GM12872 (cell line): ENCODE data around the gene AHSG.

Experiments
- TF ChIP-seq, protein P1 (sequence below): IDR thresholded peaks from 3 replicates; pipeline ENCODE4 v1.5.1; 2011; ENCODE audit warnings: low read depth, mild to moderate bottlenecking, low read length, moderate library complexity; ENCODE audit not compliant: insufficient read depth

AHSG gene

DNA sequence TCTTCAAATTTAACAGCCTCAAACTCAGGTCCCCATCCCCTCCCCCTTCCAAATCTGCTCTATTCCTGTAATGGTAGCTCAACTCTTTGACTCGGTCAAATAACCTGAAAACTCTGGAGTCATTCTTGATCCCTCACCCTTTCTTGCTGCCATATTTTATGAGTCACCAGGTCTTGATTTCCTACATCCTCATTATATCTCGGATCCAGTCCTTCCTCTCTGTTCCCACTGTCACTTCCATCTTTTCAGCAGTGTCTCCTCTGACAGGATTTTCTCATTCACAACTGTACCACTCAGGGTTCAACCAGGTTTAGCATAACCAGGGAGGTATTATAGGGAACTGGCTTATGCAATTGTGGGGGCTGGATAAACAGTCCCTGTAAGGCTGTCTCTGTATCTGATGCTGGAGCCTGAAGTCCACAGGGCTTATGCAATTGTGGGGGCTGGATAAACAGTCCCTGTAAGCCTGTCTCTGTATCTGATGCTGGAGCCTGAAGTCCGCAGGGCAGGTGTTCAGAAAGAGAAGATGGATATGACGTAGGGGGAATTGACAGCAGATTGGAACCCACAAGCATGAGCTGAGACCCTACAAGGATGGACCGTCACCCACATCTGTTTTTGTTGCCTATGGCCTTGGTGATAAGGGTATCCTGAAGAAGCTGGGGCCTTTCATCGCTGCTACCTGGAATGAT is 18.2 kb downstream of the AHSG start:
- TF ChIP-seq, protein P1, sequence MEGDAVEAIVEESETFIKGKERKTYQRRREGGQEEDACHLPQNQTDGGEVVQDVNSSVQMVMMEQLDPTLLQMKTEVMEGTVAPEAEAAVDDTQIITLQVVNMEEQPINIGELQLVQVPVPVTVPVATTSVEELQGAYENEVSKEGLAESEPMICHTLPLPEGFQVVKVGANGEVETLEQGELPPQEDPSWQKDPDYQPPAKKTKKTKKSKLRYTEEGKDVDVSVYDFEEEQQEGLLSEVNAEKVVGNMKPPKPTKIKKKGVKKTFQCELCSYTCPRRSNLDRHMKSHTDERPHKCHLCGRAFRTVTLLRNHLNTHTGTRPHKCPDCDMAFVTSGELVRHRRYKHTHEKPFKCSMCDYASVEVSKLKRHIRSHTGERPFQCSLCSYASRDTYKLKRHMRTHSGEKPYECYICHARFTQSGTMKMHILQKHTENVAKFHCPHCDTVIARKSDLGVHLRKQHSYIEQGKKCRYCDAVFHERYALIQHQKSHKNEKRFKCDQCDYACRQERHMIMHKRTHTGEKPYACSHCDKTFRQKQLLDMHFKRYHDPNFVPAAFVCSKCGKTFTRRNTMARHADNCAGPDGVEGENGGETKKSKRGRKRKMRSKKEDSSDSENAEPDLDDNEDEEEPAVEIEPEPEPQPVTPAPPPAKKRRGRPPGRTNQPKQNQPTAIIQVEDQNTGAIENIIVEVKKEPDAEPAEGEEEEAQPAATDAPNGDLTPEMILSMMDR: no peak

DNA sequence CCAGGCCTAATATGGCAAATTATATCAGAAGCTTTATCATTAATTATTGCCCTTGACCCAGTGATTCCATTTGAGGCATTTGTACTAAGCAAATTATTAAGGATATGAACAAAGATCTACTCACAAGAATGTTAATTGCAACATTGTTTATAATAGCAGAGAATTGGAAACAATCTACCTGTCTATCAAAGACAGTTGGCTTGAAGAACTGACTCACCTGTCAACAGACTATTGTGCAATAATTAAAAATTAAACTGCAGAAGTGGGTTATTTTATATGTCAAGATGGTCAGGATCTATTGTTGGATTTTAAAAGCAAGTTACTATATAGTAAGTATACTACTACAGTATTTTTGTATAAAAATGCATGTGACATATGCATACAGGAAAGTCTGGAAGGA is 20.6 kb downstream of the AHSG start:
- TF ChIP-seq, protein P1: no peak

DNA sequence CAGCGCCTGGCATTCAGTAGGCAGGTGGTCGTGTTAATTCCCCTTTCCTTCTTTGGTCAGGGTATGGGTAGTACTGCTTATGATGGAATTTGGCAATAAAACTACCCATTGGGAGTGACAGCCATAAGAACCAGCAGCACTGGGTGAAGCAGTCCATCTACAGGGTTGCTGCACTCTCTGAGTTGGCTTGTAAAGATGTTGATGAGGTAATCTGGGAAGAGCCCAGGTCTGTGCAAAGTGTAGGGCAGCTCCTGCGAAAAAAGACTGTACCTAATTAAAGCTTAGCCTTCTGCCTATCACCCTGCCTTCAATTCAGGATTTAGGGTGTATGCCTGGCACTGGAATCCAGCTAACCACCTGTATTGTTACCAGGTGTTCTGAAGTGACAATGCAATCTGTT is 22.7 kb downstream of the AHSG start:
- TF ChIP-seq, protein P1: no peak

DNA sequence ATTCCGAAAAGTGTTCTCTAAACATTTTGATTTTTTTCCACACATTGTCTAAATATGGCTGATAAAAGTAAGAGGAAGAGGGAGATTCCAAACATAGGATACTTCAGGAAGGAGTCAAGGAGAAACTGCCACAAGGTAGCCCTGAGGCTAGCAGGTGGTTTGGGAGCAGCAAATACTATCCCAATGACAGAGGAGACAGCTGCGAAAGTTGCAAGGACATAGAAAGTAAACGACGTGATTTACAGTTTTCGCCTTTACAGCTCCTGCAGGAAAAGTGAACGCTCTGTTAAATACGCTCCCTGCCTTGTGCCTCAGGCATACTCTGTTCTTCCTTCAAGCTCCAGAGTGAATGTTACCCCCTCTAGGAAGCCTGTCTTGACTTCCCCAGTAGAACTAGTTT is 23.7 kb downstream of the AHSG start:
- TF ChIP-seq, protein P1: no peak

DNA sequence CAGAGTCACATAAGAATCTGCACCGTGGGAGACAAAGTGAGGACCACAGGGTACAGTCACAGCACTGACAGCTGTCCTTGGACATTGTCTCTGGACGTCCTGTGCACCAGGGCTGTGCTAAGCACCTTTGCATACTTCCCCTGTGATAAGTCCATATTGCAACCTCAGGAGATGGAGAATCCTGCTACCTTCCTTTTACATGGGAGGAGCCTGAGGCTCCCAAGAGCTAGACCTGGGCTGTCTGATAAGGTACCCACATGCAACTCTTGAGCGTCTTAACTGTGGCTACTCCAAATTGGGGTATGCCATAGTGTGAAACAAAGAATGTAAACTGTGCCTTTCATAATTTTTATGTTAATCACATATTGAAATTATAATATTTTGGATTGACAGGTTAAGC is 24.8 kb downstream of the AHSG start:
- TF ChIP-seq, protein P1: no peak

DNA sequence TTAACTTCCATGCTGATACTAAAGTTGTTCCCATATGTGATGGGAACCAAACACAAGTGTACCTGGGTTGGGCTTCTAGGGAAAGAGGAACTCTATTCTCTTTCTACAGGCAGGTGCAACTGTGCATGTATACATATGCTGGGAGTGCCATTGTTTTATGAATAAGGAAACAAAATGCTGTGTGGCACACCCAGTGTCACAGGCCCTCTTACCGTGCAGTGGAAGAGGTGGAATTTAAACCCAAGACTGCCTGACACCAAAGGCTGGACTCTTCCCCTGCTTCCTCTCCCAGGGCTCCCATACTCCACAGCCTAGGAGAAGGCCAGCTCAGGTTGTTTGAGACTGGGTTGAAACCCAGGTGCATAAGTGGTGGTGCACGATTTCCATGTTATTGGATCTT is 25.4 kb downstream of the AHSG start:
- TF ChIP-seq, protein P1: no peak

DNA sequence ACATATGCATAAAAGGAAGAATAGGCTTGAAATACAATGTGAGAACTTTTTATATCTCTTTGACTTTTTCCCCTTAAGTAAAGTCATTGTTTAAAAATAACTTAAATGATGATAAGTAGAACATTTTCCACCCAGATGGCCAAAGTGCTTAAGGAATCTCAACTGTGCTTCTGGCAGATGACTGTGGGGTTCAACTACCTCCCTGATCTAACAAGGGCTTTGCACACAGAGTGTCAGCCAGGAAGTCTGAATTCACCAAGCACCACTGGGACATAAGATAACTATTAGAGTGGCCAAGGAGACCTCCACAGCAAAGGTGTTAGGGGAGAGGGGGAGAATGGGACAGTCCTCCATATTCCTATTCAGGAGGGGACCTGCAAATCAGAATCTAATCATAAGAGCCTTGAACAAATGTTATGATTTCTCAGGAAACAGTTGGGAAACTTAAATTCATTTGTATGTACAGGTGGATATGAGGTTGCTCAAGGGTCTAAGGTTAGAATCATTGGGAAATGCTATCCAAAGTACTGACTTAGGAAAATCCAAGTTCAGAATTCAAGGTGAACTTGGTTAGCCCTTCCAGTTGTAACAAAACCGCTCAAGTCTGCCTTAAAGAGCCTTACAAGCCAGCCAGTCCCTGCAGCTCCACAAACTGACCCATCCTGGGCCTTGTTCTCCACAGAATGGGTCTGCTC is 27.1 kb downstream of the AHSG start, which contains the start of gene FETUB:
Gene FETUB (plus strand): TSS at position 622 of the 695 bp plus-strand sequence. CDS start 62 bp downstream, at position 684.
- TF ChIP-seq, protein P1: no peak
